HS-5 (cell line): Measurements from ENCODE around the gene CDC42BPA.

ENCODE experiments used
- DNase-seq: peaks from one replicate; pipeline ENCODE4 v3.0.0-alpha.2; 2012; ENCODE audit warnings: low read depth

The CDC42BPA gene

DNA sequence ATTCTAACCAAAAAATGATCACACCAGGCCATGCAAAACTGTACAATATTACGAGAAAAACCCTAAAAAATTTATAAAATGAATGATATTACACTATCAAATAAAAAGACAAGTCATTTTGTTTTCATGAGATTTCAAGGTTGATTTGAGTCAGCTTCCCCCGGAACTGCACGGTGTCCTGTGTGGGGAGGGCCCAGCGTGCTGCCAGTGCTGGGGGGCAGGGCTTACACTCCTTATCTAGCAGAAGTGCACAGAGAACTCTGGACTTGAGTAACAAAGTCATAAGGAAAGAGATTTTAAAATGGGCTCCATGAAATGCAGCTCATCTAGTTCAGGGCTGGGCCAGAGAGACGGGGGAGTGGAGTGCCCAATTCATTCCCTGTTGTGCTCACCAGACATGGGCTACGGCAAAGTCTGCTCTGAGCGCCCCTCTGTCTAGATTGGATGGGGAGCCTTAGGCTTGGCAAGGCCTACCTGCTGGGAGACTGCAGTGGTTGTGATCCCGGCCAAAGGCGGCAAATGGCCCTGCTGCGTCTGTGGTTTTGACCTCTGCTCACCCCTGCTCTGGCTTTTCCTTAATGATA, 328.1 kb downstream of the CDC42BPA start:
- no peak for DNase-seq

DNA sequence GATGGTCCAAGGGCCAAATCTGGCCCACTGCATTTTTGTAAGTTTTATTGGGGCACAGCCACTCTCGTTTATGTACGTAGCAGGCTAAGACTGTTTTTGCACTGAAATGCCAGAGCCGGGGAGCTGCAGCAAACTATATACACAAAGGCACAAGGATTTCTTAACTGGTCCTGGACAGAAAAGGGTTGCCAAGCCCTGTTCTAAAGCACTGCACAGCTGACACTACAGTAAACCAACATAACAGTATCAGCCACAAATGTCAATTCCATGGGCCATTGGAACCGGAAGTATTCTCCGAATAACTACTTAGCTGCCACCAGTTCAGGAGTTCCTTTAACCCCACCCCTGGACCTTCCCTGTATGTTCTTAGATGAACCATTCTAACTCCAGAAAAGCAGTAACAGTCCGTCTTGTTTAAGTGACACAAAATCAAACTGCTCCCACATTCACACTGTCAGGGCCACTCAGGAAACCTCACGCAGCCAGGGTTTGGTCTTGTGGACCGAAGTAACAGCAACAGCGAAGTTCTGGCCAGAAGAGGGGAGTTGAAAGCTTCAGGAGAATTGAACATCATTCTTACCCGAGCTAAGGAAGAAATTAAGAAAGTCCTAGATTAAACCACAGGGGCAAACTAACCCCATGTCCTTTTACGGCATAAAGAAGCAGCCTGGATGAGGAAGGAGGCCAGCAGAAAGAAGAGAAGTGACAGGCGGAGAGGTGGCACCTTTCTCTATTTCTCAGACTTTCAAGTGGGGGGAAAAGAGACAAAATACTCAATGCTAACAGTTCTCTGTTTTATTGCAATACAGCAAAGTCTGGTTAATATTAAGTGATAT, 329.0 kb downstream of the CDC42BPA start:
- no peak for DNase-seq

DNA sequence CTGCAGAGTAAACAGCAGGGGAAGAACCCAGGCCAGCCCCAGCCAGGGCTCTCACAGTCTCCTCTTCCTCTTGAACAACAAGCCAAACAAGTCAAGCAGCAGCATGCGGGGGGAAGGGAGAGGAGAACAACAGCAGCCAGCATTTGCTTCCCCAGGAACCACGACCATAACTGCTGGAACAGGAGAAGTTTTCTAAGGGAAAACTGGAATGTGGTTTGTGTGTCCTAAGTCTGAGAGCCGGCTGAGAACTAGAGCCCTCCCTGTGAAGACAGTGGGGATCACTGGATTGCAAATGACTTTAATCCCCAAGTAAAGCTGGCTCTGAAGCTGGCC, 330.0 kb downstream of the CDC42BPA start:
- DNase-seq = no peak

DNA sequence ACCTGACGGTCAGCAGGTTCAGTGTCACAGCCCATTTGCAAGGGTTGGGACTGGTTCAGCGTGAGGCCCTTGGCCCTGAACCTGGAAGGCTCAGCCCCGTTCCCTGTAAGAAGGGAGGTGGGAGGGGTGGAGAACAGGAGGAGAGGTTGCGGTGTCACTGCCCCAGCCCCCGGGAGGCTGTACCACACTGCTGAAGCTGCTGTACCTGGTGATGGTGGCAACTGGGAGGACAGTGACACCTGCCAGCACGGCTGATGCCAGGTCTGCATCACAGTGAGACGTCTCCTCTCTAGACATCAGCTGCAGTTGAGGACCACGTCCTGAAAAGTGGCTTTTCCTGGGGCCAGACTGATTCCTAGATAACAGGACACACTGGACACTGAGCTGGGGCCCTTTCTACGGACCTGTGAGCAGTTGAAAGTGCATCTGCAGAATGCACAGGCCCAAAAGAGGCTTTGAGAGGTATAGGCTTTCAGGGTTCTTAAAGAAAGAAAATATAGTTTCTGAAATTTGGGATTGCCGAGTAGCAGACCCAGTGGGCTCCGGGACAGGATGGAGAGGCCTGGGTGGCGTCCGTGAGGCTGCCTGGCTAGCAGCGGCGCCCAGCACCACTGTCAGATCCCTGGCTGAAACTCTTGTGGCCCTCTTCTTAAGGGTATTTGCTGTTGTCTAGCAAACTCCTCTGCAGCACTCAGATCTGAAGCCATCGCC, 330.5 kb downstream of the CDC42BPA start:
- no peak for DNase-seq

DNA sequence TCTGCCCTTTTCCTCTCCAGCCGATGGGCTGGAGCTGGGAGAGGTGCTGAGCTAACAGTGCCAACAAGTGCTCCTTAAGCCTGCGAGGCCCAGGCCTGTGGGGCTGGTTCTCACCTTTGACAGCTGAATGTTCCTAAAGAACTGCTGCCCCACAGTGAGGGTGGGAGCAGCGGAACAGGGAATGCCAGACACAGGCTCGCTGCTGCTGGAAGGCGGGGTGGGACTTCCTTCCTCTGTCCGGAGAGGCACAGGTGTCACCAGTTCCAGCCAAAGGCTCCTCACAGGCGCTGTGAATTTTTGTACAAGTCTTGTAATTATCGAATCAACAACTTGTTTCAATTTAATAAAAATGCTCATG, 331.1 kb downstream of the CDC42BPA start:
- no peak for DNase-seq

DNA sequence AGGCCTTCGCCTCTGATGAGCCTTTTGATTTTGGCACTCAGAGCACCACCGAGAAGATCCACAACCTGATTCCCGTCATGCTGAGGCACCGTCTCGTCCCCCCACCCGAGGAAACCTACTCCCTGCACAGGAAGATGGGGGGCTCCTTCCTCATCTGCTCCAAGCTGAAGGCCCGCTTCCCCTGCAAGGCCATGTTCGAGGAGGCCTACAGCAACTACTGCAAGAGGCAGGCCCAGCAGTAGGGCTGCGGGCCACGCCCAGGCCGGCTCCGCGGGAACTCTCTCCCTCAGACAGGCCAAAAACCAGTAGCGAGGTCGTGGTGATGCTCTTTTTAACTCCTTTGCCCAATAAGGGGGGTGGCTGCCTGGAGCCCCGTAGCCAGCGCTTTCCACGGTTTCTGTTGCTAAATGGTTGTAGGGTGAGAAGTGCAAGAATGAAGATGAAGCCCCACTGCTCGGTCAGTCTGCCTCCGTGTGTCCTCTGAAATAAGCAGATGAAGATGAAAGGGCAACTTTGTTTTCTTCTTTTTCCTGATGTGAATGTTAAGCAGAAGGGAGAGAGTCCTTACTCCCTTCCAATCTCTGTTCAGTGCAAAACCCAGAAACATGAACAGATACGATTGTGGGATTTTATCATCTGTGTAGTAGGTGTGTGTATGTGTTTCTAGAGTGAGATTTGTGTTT, 331.7 kb downstream of the CDC42BPA start:
- no peak for DNase-seq

DNA sequence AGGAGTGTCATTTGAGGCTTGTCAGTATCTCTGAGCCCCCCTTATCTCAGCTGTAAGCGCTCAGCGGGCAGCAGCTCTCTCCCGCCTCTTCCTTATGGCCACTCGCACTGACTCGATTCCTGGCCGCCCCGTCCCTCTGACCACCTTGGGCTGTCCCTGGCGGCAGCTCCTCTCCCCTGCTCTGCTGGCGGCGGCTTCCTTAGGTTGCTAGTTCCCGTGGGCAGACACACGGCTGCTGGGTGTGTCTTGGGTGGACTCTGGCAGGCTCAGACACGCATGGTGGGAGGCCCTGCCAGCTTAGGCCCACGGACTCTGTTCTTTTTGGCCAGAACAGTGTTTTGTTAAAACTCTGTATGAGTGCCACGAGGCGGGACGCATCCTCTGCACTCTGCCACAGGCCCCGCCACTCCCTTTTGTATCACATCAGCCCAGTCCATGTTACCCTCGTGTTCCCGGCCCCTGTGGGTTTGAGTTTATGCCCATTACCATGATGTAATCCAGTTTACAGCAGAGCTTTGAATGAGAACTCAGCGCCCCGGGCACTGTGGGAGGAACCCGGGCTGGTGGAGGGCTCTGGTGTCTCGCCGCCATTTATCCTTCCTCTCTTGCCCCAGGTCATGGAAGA, 332.3 kb downstream of the CDC42BPA start:
- DNase-seq = no peak

DNA sequence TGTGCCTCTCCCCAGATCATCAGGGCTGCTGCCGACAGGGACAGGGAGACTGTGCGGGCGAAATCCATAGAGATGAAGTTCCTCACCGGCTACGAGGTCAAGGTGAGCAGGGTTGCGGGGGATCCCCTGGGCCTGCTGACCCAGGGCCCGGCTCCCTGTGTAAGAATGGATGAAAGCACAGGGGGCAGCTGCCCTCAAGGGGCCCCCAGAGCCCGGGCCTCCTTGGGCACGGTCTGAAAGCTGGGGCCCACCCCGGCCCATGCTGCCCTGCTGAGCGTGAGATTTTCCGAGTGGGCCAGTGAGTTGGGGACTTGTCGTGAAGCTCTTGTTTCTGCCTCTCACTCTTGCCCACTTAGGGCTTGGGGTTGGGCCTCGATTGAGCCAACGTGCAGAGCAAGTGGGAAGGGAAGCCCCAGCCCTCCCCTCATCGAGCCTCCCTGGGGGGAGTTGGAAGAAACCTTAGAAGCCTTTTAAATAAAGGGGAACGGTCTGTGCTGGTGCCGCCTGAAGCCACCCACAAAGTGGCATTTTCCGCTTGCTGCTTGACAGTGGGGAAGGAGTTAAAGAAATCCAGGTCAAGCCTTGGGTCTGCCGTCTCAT, 333.0 kb downstream of the CDC42BPA start:
- DNase-seq = no peak

DNA sequence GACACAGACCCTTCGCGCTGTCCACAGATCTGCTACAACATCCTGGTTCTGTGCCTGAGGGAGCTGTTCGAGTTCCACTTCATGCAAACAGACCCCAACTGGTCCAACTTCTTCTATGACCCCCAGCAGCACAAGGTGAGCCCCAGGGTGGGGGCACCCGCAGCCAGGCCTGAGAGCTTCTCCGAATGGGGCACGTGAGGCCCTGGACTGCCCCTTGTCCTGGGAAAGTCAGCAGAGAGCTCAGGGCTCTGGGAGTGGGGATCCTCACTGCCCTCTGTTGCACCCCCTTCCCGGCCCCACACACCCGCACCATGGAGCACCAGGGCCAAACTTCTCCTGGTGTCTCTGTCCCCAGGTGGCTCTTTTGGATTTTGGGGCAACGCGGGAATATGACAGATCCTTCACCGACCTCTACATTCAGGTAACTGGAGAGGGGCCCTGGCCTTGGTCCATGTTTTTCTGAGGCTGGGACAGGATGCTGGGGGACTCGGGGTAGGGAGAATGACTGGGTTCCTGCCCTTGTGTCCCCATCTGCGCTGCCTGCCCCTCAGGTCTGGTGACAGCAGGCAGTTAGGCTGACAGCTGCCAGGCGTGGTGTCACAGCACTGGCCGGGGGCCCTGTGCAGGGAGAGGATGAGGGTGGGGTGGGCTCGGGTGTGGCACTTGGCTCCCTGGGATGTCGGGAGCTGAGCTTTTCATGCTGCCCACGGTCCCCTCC, 333.6 kb downstream of the CDC42BPA start:
- DNase-seq = no peak

DNA sequence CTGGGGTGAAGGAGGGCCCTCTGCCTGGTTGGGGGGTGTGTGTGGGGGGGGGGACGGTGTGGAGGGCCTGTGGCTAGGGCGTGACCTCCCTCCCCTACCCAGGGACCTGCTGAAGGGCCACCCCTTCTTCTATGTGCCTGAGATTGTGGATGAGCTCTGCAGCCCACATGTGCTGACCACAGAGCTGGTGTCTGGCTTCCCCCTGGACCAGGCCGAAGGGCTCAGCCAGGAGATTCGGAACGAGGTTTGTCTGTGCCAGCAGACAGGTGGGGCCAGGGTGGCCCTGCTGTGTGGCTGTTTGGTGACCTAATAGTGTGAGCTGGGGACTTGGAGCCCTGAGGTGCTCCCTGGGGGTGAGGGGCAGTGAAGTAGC, 334.3 kb downstream of the CDC42BPA start:
- no peak for DNase-seq

DNA sequence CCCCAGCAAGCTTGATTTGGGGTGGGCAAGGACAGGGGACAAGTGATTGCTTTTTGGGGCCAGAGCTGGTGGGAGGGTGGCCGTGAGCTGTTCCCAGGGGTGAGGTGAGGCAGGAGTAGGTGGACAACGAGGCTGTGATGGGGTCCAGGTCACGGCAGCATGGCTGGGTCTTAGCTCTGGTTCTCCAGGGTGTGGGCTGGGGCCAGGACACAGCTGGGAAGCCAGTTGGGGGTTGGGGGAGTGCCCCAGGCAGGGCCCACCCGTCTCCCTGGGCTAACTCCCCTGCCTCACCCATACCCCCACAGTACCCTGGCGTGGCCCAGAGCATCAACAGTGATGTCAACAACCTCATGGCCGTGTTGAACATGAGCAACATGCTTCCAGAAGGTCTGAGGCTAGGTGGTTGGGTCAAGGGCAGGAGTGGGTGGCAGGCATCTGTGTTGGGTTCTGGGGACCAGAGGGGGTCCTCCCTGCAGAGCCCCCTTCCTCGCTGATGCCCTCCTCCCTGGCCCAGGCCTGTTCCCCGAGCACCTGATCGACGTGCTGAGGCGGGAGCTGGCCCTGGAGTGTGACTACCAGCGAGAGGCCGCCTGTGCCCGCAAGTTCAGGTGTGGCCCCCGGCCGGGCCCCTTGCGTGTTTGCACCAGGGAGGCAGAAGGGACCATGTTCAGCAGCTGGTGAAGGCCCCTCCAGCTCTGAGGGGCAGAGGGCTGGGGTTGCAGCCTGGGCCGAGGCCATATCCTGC, 334.9 kb downstream of the CDC42BPA start:
- DNase-seq = no peak

DNA sequence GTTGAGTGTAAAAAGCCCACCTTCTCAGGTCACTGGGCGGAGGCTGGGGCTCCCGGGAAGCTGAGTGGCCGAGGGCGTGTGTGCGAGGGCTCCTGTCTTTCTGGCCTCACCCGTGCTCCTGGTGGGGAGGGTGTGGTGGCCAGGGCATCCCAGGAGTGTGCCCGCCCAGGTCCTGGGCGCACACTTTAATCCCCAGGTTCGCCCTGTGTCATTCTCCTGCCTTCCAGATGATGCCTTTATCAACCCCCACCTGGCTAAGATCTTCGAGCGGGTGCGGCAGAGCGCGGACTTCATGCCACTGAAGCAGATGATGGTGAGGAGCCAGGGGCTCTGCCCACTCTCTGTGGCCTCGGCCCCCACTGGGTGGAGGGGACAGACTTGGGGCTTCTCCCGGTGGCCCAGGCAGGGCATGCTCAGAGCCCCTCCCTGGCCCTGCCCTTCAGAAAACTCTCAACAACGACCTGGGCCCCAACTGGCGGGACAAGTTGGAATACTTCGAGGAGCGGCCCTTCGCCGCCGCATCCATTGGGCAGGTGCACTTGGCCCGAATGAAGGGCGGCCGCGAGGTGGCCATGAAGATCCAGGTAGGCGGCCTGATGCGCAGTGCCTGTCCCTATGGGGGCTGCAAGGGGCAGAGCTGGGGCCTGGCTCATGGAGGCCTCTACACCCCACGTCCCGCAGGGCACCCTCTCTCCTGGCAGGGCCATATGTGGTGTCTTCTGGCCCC, 335.7 kb downstream of the CDC42BPA start:
- no peak for DNase-seq

DNA sequence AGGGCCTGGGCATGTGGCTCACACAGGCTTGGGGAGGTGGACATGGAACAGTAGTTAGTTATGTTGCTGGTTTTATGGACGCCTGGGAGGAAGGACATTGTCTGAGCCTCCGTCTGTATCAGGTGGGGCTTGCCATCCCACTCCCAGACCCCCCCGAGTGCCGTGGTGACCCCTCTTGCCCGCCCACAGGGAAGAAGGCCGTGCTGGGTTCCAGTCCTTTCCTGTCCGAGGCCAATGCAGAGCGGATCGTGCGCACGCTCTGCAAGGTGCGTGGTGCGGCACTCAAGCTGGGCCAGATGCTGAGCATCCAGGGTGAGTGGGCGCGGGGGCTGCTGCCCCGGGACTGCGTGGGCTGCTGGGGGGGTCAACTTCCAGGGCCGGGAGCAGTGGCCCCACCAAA, 336.5 kb downstream of the CDC42BPA start:
- no peak for DNase-seq

DNA sequence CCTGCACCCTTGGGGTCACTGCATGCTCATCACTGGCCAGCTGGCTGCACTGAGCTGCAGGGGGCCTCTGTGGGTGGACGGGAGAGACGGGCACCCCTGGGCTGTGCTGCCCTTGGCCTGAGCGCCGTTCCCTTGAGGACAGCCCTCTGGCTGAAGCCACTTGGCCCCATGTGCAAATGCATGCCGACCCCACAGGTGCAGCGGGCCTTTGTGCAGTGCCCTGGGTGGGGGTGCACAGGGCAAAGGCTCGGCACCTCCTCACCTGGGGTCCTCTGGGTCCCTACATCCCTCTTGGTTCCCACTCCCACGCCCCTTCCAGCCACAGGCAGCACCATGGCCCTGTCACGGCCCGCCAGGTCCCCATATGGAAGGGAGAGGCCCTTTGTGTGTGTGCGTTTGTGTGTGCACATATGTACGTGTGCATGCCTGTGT, 336.9 kb downstream of the CDC42BPA start:
- no peak for DNase-seq

DNA sequence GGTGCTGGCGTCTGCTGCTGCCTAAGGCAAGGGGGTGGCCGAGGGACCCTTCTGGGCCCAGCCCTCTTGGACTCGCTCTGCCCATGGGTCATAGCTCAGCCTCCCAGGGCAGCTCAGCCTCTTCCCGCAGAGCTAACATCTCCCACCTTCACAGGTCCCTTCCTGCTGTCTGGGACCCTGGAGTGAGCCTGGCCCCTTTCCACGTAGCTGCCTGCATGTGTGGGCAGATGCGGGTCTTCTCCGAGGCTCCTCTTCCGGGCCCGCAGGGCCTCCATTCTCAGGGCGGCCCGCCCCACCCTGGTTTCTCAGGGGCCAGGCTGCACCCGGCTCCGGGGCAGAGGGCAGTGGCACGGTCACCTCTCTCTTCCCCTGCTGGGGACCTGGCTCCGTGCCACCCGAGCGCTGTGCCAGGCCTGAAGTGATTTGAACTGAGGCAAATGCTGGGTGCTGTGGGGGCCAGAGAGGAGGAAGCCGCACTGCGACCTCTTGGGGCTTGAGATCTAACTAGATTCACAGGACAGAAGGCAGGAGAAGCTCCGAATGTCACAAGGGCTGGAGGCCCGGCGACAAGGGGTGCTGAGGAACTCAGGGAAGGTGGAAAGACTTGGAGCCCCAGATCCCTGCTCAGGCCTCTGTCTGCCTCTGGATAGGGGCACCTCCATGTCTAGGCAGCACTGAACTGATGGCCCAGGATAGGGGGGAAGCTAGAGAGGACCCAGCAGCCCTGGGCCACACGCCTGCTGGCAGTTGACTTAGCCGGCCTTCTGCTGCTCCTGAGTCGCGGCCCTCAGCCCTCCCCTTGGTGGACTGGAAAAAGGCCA, 337.5 kb downstream of the CDC42BPA start:
- no peak for DNase-seq

DNA sequence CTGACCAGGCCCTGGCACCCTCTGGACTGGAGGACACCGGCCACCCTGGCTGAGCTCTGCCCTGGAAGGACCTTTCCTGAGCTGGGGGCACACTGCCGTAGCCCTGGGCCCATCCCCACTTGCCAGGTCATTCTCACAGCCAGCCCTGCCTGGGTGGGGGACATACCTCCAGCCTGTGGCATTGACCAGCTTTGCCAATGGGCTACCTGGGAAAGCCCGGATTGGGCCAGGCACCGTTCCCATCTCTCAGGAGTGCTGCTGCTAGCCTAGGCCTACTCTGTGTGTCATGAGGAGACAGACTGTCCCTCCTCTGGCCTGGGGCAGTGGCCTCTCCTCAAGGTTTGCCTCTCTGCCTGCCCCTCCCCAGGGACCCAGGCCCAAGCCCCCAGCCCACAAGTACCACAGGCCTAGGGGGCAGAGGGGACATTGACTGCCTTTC, 338.2 kb downstream of the CDC42BPA start:
- DNase-seq = no peak

DNA sequence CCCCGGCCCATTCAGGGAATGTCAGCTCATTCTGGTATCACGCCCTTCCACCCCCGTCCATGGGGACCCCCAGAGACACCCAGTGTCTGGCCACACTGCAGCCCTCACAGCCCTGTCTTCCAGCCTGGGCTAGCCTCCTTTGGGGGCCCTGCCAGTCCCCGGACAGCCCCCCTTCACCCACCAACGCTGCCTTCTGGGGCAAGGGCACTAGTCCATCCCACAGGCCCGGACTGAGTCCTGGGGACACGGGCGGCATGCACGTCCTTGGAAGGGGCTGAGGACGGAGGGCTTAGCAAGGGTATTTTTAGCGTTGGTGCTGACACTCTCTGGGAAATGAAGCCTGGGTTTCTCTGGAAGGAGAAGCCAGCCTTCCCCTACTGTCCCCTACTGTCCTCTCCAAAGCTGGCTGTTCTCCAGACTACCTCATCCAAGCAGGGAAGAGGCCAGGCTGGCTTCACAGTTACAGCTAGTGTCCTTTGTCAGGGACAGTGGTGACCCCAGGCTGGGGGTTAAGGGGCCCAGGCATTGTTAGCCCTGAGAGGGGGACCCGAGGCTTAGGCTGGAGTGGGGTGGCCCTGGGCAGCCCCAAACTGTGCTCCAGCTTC, 338.7 kb downstream of the CDC42BPA start:
- no peak for DNase-seq

DNA sequence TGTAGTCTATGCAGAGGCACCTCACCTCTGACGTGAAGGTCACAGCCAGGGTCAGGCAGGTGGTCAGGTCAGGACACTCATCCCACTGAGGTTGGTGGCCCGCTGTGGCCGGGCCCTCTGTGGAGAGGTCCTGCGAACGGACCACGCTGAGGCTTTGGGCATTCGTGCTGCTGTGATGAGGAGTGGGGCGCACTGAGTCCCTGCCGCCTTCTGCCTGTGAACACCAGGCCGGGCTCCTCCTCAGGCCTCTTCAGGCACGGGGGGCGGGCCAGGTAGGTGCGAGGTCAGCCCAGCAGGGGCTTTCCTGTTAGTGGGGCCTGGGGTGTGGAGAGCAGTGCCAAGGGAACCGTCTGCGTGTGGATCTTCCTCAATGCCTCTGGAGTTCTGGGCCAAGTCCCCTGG, 339.2 kb downstream of the CDC42BPA start:
- DNase-seq = no peak
